ENCODE measurements around the gene MAPK1IP1L.

MAPK1IP1L gene

DNA sequence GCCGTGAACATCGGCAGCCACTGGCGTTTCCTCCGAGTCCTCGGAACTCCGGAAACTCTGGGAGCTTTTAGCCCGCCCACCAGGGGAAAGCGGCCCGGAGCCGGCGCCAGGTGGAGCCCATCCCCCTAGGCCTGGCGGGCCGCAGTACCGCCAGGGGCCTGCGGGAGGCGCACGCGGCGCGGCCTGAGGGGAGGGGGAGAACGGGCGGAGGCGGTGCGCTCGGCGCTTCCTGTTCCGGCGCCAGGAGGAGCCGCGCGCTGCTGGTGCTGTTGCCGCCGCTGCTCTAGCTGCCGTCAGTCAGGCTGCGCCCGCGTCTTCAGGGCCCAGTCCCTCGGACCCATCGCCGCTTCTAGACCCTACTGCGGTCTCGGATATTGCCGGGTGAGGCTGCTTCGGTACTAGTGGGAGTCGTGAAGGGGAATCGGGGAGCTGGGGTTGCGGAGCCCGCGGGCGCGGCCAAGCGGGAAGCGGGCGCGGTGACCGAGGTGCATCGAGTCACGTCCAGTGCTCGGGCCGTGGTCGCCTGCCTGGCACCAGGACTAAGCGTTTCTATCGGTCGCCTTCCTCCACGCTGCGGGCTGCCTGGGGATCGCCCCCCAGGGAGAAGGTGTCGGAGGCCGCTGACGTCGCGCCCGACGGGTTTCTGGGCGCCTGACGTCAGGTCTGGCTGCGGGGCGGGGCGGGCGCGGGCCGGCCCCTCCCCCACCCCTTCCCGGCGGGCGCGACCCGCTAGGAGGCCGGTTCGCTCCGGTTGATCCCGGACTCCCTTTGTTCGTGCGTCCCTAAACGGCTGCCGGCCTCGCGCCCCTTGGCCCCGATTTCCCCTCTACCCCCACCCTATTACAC, at the start of gene MAPK1IP1L (continued):
- TF ChIP-seq, protein P1, sequence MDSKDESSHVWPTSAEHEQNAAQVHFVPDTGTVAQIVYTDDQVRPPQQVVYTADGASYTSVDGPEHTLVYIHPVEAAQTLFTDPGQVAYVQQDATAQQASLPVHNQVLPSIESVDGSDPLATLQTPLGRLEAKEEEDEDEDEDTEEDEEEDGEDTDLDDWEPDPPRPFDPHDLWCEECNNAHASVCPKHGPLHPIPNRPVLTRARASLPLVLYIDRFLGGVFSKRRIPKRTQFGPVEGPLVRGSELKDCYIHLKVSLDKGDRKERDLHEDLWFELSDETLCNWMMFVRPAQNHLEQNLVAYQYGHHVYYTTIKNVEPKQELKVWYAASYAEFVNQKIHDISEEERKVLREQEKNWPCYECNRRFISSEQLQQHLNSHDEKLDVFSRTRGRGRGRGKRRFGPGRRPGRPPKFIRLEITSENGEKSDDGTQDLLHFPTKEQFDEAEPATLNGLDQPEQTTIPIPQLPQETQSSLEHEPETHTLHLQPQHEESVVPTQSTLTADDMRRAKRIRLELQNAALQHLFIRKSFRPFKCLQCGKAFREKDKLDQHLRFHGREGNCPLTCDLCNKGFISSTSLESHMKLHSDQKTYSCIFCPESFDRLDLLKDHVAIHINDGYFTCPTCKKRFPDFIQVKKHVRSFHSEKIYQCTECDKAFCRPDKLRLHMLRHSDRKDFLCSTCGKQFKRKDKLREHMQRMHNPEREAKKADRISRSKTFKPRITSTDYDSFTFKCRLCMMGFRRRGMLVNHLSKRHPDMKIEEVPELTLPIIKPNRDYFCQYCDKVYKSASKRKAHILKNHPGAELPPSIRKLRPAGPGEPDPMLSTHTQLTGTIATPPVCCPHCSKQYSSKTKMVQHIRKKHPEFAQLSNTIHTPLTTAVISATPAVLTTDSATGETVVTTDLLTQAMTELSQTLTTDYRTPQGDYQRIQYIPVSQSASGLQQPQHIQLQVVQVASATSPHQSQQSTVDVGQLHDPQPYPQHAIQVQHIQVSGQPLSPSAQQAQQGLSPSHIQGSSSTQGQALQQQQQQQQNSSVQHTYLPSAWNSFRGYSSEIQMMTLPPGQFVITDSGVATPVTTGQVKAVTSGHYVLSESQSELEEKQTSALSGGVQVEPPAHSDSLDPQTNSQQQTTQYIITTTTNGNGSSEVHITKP (tag by site-specific recombination; IDR thresholded peaks at IDR 0.05) = peak; percentile 51
- TF ChIP-seq, protein P2, sequence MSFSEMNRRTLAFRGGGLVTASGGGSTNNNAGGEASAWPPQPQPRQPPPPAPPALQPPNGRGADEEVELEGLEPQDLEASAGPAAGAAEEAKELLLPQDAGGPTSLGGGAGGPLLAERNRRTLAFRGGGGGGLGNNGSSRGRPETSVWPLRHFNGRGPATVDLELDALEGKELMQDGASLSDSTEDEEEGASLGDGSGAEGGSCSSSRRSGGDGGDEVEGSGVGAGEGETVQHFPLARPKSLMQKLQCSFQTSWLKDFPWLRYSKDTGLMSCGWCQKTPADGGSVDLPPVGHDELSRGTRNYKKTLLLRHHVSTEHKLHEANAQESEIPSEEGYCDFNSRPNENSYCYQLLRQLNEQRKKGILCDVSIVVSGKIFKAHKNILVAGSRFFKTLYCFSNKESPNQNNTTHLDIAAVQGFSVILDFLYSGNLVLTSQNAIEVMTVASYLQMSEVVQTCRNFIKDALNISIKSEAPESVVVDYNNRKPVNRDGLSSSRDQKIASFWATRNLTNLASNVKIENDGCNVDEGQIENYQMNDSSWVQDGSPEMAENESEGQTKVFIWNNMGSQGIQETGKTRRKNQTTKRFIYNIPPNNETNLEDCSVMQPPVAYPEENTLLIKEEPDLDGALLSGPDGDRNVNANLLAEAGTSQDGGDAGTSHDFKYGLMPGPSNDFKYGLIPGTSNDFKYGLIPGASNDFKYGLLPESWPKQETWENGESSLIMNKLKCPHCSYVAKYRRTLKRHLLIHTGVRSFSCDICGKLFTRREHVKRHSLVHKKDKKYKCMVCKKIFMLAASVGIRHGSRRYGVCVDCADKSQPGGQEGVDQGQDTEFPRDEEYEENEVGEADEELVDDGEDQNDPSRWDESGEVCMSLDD (tag by site-specific recombination; IDR thresholded peaks at IDR 0.05) = peak; percentile 74; the same call in 1 of the 2 replicates
- TF ChIP-seq ZNF600 (tag by site-specific recombination; IDR thresholded peaks at IDR 0.05) (no peak; the same call in 1 of the 2 replicates), HOXA7 (CRISPR knock-in tag; IDR thresholded peaks at IDR 0.05; ENCODE audit: borderline replicate concordance) (no peak), HIC1 (tag by site-specific recombination; IDR thresholded peaks at IDR 0.05) (peak; percentile 77), FEZF1 (tag by site-specific recombination; IDR thresholded peaks at IDR 0.05) (no peak), ZNF433 (tag by site-specific recombination; IDR thresholded peaks at IDR 0.05; ENCODE audit: low read depth) (no peak), ZNF121 (tag by site-specific recombination; IDR thresholded peaks at IDR 0.05) (peak; percentile 41; the same call in 1 of the 2 replicates), ZSCAN18 (tag by site-specific recombination; IDR thresholded peaks at IDR 0.05) (no peak), ZNF768 (tag by site-specific recombination; IDR thresholded peaks at IDR 0.05) (no peak), REPIN1 (tag by site-specific recombination; IDR thresholded peaks at IDR 0.05; ENCODE audit: low read depth) (no peak), ZNF610 (tag by site-specific recombination; IDR thresholded peaks at IDR 0.05; ENCODE audit: borderline replicate concordance) (peak; percentile 79; the same call in 1 of the 2 replicates), ZNF19 (tag by site-specific recombination; IDR thresholded peaks at IDR 0.05; ENCODE audit: low read depth) (0 out of 2 replicates have a peak, but pooled peaks have one; percentile 22), ZNF37A (tag by site-specific recombination; IDR thresholded peaks at IDR 0.05) (no peak), HOXC10 (CRISPR knock-in tag; IDR thresholded peaks at IDR 0.05) (no peak), ZNF416 (tag by site-specific recombination; IDR thresholded peaks at IDR 0.05) (no peak), EGR2 (tag by site-specific recombination; IDR thresholded peaks at IDR 0.05; ENCODE audit: low read depth) (peak; percentile 59), ZNF510 (tag by site-specific recombination; IDR thresholded peaks at IDR 0.05; ENCODE audit: insufficient replicate concordance) (no peak), ZNF157 (tag by site-specific recombination; IDR thresholded peaks at IDR 0.05) (no peak), ZNF704 (tag by site-specific recombination; IDR thresholded peaks at IDR 0.05) (no peak)
- TF ChIP-seq, protein P3, sequence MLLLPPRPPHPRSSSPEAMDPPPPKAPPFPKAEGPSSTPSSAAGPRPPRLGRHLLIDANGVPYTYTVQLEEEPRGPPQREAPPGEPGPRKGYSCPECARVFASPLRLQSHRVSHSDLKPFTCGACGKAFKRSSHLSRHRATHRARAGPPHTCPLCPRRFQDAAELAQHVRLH (tag by site-specific recombination; IDR thresholded peaks at IDR 0.05) = 0 out of 2 replicates have a peak, but pooled peaks have one; percentile 15
- TF ChIP-seq, protein P4, sequence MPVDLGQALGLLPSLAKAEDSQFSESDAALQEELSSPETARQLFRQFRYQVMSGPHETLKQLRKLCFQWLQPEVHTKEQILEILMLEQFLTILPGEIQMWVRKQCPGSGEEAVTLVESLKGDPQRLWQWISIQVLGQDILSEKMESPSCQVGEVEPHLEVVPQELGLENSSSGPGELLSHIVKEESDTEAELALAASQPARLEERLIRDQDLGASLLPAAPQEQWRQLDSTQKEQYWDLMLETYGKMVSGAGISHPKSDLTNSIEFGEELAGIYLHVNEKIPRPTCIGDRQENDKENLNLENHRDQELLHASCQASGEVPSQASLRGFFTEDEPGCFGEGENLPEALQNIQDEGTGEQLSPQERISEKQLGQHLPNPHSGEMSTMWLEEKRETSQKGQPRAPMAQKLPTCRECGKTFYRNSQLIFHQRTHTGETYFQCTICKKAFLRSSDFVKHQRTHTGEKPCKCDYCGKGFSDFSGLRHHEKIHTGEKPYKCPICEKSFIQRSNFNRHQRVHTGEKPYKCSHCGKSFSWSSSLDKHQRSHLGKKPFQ (tag by site-specific recombination; IDR thresholded peaks at IDR 0.05) = no peak
- TF ChIP-seq, protein P5, sequence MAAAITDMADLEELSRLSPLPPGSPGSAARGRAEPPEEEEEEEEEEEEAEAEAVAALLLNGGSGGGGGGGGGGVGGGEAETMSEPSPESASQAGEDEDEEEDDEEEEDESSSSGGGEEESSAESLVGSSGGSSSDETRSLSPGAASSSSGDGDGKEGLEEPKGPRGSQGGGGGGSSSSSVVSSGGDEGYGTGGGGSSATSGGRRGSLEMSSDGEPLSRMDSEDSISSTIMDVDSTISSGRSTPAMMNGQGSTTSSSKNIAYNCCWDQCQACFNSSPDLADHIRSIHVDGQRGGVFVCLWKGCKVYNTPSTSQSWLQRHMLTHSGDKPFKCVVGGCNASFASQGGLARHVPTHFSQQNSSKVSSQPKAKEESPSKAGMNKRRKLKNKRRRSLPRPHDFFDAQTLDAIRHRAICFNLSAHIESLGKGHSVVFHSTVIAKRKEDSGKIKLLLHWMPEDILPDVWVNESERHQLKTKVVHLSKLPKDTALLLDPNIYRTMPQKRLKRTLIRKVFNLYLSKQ (tag by site-specific recombination; IDR thresholded peaks at IDR 0.05; ENCODE audit: borderline replicate concordance) = no peak
